Epithelial cell of esophagus (primary cell): ENCODE measurements around the gene CCNF.
A peak's percentile ranks its signal among the peaks of the same experiment; 100 is the strongest.

Experiments
- DNase-seq: peaks from one replicate; pipeline ENCODE4 v3.0.0; 2010; ENCODE audit warnings: low read depth
- H3K4me3 ChIP-seq: 2 replicates; pipeline ENCODE4 v1.5.1; 2011; ENCODE audit warnings: mild to moderate bottlenecking, low read length, control low read depth
- TF ChIP-seq, protein P1 (sequence below): IDR thresholded peaks from 2 replicates; pipeline ENCODE4 v1.5.1; 2011; ENCODE audit warnings: low read depth, mild to moderate bottlenecking, low read length, control low read depth, inconsistent platforms; ENCODE audit not compliant: insufficient read depth; ENCODE audit errors: missing control alignments

Gene CCNF

GRCh38 chr16:2462031-2462866, 33.0 kb downstream of the CCNF start:
- TF ChIP-seq, protein P1, sequence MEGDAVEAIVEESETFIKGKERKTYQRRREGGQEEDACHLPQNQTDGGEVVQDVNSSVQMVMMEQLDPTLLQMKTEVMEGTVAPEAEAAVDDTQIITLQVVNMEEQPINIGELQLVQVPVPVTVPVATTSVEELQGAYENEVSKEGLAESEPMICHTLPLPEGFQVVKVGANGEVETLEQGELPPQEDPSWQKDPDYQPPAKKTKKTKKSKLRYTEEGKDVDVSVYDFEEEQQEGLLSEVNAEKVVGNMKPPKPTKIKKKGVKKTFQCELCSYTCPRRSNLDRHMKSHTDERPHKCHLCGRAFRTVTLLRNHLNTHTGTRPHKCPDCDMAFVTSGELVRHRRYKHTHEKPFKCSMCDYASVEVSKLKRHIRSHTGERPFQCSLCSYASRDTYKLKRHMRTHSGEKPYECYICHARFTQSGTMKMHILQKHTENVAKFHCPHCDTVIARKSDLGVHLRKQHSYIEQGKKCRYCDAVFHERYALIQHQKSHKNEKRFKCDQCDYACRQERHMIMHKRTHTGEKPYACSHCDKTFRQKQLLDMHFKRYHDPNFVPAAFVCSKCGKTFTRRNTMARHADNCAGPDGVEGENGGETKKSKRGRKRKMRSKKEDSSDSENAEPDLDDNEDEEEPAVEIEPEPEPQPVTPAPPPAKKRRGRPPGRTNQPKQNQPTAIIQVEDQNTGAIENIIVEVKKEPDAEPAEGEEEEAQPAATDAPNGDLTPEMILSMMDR = no peak
- no peak overlapping the region for H3K4me3 ChIP-seq

GRCh38 chr16:2464333-2464732, 35.1 kb downstream of the CCNF start:
- TF ChIP-seq, protein P1 = no peak
- H3K4me3 ChIP-seq = no peak overlapping the region
- no peak for DNase-seq

More at GRCh38 chr16:2462031-2462866, 33.0 kb downstream of the CCNF start:
- DNase-seq = no peak

GRCh38 chr16:2465653-2466415, 36.6 kb downstream of the CCNF start:
- no peak overlapping the region for H3K4me3 ChIP-seq
- TF ChIP-seq, protein P1 = peak; percentile 23
- DNase-seq = no peak

DNA sequence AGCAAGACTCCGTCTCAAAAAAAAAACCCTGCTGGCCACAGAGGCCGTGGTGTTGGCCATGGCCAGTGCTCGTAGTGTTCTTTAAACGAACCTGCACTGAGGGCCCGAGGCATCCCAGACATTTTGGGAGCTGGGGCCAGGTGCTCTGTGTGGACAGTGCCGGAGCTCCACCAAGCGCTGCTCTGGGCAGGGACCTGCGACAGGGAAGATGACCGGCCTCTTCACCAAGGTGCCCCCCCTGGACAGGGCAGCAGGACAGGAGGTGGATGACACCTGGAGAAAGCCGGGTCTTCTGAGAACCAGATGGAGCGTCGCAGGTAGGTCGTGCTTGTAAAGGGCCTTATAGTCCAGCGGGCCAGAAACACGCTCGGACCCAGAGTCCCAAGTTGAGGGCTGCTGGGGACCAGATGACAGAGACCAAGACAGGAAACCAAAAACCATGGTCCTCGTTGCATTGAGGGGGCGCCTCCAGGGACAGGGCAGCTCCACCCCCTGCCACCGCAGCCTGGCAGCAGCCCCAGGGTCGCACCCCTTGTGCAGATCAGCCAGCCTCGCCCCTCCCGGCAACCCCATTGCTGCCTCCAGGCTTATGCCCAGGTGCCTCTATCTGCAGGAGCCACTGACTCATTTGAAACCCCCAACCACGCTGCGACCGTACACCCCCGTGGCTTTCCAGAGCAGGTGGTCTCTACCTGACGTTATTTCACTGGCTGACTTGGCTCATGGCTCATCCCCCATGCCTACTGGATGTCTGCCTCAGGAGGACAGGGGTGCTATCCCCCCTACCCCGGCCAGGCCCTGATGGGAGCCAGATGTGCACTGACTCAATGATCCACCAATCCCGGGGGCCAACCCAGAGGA, 37.6 kb downstream of the CCNF start:
- peak overlapping the region; percentile 11 for H3K4me3 ChIP-seq
- no peak for DNase-seq
- TF ChIP-seq, protein P1 = no peak

DNA sequence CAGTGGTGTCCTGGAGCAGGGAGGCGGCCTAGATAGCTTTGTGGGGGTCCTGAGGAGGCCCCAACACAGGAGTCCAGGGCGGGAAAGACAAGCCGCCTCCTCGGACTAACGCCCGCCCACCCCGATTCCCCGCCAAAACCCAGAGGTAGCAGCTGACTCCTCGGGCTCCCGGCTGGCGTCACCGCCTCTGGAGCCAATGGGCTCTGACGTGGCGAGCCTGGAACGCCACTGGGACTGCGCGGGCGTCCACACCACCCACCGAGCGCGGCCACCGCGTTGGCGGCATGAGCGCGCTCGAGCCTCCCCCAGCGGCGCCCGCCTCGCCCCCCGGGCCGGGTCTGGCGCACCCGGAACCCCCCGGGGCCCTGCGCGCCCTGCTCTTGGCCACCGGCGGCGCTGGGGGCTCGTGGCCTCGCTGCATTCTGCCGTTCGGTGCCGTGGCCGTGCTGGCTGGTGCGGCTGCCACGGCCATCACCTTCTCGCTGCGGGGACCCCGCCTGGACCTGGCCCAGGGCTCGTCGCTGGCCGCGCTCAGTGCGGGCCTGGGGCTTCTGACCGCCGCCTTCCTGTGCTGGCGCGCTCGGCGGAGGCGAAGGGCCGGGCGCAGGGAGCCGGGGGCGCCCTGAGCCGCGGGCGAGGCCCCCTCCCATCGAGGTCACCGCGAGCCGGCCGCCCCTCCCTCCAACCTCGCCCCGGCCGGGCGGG, 38.4 kb downstream of the CCNF start:
- H3K4me3 ChIP-seq = peak overlapping the region; percentile 47
- TF ChIP-seq, protein P1 = no peak
- DNase-seq = peak; percentile 66

DNA sequence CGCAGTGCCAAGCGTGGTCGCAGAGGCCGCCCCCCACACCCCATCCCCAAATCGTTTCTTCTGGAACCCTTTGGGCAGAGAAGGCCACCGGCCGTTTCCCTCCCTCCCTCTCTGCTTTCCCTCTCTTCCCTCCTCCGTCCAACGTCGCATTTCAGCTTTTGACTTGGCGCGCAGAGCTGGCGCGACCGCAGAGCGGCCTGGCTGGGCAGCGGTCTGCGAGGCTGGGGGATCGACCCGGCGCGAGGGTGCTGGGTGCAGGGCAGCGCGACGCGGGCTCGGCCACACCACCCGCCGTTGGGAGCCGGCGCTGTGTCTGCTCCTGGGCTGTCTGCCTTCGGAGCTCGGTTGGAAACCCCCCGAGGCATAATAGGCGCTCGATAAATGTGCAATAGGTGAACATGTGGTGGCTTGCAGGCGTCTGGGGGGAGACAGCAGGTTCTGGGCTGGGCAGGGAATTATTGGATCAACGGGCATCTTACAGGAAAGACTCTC, 39.0 kb downstream of the CCNF start:
- TF ChIP-seq, protein P1 = no peak
- DNase-seq = peak; percentile 84
- H3K4me3 ChIP-seq = peak overlapping the region; percentile 47
